Hematopoietic multipotent progenitor cell treated with erythropoietin and hydrocortisone succinate and interleukin-3 and kit ligand, for 6 days (in vitro differentiated cells): Measurements from ENCODE around the gene SUGCT.

Experiments
- DNase-seq: peaks from one replicate; pipeline ENCODE4 v3.0.0-alpha.2; 2015

The SUGCT gene

DNA sequence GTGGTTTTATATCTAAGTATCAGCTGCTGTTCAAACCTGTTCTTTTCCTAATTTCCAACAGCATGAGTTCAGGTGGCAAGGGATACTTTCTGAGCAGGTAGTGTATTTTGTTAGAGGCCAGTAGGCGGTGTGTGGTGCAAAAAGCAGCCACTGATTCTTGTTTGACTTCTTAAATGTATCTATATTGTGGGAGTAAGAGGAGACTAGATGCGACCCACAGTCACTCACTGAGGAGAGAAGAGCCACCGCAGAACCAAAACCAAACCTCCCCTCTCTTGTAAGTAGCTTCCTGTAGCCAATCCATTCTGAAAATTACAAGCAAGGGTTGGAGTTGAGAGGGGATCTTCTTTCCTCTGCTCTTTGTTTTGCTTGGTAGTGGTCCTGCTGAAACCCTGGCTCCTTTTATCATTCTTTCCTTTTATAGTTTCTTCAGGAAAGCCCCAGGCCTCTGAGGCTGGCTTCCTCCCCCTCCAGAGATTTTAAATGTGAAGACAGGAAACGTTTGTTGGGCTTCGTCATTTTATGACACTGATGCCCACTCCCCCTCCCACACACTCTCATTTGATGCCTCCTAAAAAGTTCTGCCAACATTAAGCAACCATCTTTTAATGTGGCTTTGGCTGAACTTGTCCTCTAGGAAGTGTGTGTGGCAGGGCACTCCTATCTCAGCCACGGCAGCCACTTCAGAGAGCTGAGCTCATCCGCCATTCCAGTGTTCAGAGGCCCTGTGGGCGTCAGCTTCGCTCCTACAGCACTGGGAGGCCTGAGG lies 566.0 kb downstream of the SUGCT start:
- no peak for DNase-seq

DNA sequence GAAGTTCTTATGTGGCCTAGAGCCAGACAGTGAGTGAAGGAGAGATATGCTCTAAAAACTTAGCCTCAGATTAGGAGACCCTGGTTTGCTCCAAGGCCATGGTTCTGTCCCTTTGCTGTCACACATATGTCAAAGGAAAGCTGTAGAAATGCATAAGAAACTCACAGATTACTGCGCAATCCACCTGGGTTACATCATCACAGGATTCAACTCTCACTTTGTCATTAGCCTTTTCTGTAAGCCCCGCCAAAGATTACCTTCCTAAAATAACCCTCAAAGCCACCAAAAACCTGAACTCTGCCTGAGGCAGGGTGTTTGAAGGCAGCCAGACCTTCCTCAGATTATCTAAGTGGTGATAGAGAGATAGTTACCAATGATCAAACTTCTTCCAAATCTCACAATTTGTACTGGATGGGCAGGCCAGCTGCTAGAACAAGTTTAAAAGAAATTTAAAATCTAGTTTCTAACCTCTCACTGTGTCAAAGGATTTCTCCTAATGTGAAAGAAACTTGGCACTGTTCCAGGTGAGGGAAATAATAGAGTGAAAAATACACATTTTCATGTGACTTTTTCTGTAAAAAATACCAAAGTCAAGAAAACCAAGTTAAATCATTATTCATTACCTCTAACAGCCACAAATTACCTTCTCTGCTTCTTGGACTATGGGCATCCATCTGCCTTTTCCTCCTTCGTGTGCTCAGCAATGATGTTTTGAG lies 567.2 kb downstream of the SUGCT start:
- peak; percentile 6 for DNase-seq

DNA sequence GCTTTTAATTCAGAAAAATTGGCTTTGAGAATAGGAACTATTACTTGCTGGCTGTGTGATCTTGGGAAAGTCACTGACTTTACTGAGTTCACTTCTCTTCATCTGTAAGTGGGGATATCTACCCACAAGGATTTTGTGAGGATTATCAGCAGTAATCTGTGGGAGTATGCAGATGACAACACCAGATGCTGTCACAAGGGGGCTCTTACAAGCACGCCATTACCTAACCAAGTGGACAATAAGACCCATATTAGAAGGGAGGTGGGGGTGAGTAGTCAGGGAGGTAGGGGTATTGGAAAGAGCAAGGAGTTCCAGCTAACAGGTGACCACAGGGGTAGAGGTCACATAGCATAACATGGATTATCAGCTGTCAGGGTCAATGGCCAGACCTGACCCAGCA lies 569.4 kb downstream of the SUGCT start:
- no peak for DNase-seq

GRCh38 chr7:40706829-40707228 lies 572.0 kb downstream of the SUGCT start:
- DNase-seq: no peak

DNA sequence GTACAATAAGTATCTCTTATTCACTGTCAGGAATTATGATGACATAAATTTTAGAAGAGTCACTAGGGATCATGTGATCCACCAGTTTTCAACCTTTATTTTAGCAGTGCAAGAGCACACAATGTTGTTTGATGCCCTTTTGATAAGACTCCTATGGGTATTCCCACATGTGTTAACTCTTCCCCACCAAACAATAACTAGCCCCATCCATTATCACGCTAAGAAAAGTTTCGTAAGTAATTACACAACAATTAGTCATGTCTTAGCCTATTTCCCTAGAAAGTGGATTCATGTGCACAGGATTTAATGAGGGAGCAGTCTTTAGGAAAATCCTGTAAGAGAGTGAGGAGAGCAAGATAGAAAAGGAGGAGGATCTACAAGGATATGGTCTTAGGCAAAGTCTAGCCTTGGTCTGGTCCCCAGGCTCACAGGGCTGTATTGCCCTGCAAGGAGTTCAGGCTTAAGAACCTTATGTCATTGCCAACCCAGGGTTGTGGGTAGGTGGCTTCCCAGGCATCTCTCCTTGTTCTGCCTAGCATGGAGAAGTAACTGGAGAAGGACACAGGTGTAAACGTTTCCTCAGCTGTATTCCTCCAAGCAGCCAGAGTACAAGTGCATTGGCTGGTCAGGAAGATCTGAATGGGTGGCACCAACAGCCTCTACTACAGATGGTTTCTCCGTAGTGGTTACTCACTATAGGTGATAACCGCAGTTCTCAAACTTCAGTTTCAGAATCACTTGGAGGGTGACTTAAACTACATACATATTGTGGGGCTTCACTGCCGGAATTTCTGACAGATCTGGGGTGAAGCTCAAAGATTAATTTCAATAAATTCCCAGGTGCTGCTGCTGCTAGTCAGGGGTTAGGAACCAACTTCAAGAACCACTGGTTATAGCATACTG lies 574.5 kb downstream of the SUGCT start:
- DNase-seq: no peak

- DNase-seq: no peak
These were observed 576.9 kb downstream of the SUGCT start for GRCh38 chr7:40711706-40712105.

- DNase-seq: no peak
These were observed 579.7 kb downstream of the SUGCT start for GRCh38 chr7:40714363-40715052.

DNA sequence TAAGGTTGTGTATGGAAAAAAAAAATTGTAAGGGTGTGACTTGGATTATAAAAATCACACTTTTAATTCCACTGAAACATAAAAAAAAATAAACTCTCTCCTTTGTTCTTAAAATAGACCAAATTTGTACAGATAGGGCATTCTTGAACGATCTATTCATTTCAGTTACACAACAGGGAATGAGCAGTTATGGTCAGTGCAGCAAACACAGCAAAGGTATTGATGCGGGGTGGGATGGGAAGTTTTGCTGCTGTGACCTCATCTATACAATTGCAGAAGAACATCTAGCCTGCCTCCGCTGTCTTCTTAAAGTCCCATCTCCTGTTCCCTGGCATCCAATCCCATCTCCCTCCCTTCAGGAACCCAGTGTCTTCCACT lies 580.2 kb downstream of the SUGCT start:
- no peak for DNase-seq

- DNase-seq: no peak
These were observed 581.2 kb downstream of the SUGCT start for GRCh38 chr7:40716052-40716451.

GRCh38 chr7:40717242-40717641 lies 582.4 kb downstream of the SUGCT start:
- peak; percentile 49 for DNase-seq

DNA sequence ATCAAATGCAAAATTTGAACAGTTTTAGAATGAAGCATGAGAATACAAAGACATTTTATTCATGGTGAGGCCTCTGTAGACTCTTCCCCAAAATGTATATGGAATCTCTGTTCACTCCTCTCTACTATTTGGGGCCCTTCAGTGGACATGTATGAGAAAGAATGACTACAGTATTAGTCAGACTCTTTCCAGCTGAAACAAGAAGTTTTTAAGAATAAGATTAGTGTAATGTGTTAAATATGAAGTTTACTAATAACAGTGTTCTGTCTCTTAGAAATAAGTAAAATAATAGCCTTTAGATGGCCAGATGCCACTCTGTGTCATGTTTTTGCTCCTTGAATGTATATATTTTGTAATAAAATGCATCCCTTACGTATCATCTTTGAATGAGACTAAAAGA lies 585.6 kb downstream of the SUGCT start:
- no peak for DNase-seq

DNA sequence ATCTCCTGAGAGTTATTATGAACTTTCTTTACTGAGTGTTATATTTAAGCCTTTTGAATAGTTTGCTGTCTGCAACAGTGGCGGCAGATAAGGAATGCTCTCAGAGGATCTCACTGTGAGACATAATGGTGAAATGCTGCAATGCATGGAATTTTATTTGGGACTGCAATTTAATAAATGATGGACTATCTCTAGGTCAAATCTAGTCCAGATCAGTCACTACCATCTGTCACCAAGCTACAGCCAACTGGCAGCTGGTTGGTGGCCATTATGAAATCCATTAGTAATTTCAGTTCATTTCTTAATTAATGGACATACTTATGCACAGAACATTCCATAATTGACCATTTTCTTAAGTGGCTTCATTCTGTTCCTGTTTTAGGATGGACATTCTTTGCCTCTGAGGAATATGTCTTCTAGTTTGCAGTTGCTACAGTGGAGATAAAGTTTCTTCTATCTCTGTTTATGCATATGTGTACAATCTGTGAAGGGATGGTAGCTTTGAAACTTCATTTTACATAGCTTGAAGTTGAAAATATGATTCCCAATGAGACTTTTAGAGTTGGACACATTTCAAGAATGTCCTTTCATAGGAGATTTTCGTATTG lies 586.6 kb downstream of the SUGCT start:
- DNase-seq: no peak

GRCh38 chr7:40722242-40722641 lies 587.4 kb downstream of the SUGCT start:
- no peak for DNase-seq

DNA sequence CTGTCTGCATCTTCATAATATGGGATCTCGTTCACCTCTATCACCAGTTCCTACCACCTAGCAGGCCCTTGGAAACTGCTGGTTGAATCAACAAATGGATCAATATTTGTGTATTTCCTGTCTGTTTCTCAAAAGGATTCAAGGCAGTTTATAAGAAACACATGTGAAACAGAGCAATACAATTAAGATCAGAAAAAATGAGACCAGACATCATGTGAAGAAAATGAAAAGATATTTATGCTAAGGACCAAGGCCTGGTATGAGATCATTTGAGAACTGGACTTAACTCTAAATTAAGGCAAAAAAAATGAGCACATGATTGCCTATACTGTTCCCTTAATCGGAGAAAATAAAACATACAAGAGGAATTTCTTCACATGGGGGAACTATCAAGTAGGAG lies 589.0 kb downstream of the SUGCT start:
- no peak for DNase-seq

GRCh38 chr7:40726559-40726958 lies 591.8 kb downstream of the SUGCT start:
- DNase-seq: no peak

DNA sequence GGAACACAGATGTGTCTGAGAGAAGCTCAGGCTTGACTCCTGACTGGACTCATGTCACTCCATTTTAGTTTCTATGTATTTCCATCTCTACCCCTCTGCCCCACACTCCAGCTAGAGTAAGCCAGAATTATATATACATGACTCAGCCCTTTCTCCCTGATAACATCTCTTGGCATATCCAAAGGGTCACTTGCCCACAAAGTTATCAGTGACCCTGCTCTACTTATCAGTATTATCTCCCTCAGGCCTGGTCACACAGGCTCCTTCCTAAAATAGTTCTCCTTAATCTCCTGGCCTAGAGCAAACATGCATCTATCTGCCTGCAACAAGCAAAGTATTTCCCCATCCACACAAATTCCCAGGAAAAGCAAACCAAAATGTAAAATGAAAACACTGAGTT lies 598.3 kb downstream of the SUGCT start:
- DNase-seq: peak; percentile 43

GRCh38 chr7:40733578-40733977 lies 598.8 kb downstream of the SUGCT start:
- peak; percentile 81 for DNase-seq

DNA sequence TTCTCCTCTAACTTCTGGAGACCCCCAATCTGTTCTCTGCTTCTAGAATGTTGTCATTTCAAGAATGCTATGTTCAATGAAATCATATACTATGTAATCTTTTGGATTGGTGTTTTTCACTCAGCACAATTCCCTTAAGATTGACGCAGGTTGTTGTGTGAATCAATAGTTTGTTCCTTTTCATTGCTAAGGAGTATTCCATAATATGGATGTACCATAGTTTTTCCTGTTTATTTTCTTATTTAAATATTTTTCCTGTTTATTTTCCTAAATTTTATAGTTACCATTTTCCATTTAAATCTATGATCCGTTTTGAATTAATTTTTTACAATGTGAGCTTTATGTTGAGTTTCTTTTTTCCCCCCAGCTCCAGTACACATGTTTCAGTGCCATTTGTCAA lies 604.5 kb downstream of the SUGCT start:
- no peak for DNase-seq

- DNase-seq: no peak
These were observed 607.5 kb downstream of the SUGCT start for GRCh38 chr7:40742270-40742669.

DNA sequence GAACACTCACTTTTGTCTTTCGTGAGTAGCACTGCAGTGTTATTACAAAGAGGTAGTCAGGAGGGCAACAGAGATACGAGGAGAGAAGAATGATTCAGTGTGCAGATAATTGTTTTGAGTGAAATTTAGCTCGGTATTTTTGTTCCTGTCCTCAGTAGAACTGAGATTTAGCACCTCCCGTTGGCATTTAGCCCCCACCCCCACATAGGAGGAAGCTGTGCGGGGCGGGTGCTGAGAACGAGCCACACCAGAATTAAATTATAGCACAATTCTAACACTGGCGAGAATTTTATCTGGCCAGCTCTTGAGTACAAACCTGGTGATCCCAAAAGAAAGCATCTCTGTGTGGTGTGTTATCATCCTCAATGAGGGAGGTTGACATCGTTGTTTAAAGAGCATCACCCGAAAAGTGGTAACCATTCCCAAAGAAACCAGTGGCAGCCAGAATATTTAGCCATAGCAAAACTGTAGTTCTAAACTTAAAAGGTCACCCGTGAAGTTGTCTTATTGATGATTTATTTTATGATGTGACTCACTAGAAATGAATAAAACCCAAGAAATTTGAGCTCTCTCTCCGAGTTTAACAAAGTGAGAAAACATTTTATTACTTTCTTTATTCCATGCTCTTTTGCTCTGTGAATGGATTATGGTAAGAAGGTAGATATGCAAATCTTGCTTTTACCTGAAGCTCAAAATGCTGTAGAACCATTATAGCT lies 612.2 kb downstream of the SUGCT start:
- DNase-seq: no peak

GRCh38 chr7:40747856-40748255 lies 613.1 kb downstream of the SUGCT start:
- no peak for DNase-seq

DNA sequence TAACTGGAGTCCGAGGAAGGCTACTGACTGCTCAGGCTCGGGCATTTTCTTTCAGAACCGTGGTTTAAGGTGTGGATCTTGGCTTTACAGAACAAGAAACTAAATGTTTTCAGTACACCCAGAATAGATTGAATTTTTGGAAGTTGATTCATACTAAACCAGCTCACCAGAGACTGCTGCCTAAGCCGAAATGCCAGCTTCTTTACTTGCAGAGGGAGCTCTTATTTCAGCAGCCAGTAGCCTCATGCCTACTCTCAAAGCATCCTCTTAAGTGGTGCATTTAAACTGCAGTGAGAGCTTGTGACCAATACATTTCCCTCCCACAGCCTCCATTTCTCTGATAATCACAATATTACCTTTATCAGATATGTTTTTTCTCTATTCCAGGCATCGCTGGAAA lies 615.1 kb downstream of the SUGCT start:
- DNase-seq: no peak
